ENCODE measurements around the gene NFATC3.
"Not testable (repeated sequence)": the region's sequence is repeated elsewhere in the genome, so short reads cannot be mapped to it uniquely, and the experiment has no call there.

DNA sequence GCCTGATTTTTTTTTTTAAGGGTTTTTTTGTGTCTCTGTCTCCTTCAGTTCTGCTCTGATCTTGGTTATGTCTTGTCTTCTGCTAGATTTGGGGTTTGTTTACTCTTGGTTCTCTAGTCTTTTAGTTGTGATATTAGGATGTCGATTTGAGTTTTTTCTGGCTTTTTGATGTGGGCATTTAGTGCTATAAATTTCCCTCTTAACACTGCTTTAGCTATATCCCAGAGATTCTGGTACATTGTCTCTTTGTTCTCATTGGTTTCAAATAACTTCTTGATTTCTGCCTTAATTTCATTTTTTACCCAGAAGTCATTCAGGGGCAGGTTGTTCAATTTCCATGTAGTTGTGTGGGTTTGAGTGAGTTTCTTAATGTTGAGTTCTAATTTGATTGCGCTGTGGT lies 25.4 kb downstream of the NFATC3 start:
- TF ChIP-seq POLR2AphosphoS5 (IDR thresholded peaks at IDR 0.05; ENCODE audit: low read depth); GABPA (IDR thresholded peaks at IDR 0.05; ENCODE audit: low read depth); SPI1 (IDR thresholded peaks at IDR 0.05; ENCODE audit: borderline replicate concordance, low read depth): not testable (repeated sequence)
- TF ChIP-seq, protein P1, sequence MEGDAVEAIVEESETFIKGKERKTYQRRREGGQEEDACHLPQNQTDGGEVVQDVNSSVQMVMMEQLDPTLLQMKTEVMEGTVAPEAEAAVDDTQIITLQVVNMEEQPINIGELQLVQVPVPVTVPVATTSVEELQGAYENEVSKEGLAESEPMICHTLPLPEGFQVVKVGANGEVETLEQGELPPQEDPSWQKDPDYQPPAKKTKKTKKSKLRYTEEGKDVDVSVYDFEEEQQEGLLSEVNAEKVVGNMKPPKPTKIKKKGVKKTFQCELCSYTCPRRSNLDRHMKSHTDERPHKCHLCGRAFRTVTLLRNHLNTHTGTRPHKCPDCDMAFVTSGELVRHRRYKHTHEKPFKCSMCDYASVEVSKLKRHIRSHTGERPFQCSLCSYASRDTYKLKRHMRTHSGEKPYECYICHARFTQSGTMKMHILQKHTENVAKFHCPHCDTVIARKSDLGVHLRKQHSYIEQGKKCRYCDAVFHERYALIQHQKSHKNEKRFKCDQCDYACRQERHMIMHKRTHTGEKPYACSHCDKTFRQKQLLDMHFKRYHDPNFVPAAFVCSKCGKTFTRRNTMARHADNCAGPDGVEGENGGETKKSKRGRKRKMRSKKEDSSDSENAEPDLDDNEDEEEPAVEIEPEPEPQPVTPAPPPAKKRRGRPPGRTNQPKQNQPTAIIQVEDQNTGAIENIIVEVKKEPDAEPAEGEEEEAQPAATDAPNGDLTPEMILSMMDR (IDR thresholded peaks at IDR 0.05; ENCODE audit: insufficient read depth, low read length): not testable (repeated sequence)
- TF ChIP-seq, protein P2, sequence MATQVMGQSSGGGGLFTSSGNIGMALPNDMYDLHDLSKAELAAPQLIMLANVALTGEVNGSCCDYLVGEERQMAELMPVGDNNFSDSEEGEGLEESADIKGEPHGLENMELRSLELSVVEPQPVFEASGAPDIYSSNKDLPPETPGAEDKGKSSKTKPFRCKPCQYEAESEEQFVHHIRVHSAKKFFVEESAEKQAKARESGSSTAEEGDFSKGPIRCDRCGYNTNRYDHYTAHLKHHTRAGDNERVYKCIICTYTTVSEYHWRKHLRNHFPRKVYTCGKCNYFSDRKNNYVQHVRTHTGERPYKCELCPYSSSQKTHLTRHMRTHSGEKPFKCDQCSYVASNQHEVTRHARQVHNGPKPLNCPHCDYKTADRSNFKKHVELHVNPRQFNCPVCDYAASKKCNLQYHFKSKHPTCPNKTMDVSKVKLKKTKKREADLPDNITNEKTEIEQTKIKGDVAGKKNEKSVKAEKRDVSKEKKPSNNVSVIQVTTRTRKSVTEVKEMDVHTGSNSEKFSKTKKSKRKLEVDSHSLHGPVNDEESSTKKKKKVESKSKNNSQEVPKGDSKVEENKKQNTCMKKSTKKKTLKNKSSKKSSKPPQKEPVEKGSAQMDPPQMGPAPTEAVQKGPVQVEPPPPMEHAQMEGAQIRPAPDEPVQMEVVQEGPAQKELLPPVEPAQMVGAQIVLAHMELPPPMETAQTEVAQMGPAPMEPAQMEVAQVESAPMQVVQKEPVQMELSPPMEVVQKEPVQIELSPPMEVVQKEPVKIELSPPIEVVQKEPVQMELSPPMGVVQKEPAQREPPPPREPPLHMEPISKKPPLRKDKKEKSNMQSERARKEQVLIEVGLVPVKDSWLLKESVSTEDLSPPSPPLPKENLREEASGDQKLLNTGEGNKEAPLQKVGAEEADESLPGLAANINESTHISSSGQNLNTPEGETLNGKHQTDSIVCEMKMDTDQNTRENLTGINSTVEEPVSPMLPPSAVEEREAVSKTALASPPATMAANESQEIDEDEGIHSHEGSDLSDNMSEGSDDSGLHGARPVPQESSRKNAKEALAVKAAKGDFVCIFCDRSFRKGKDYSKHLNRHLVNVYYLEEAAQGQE (IDR thresholded peaks at IDR 0.05; ENCODE audit: insufficient replicate concordance, low read depth): not testable (repeated sequence)

Data from HL-60 (cell line).